Small intestine (tissue), 7 donors: ENCODE data around the gene CAMKK2. TPM values are rescaled to one million over a fixed set of nuclear protein-coding genes. Genes with fewer than 3 reads are reported as not detected.
"Not testable (repeated sequence)": the region's sequence is repeated elsewhere in the genome, so short reads cannot be mapped to it uniquely, and the experiment has no call there.

Experiments used
- DNase-seq, 2 donors: peaks; one replicate each; pipeline versions ENCODE4 v3.0.0 to v3.0.0-alpha.2; 2013
- FAIRE-seq: peaks from 2 replicates; lab custom pipeline; 2012; peaks lifted over from hg19 to GRCh38; lab: Jason Lieb, UNC
- H3K27ac ChIP-seq, 3 donors: one replicate each; pipeline ENCODE4 v1.5.1; 2013; ENCODE audit warnings: low read length in 2 of 3, mild to moderate bottlenecking in 2 of 3, control low read depth in 1 of 3, inconsistent platforms in 1 of 3, low read depth in 1 of 3, moderate library complexity in 1 of 3
- H3K27me3 ChIP-seq, 3 donors: one replicate each; pipeline ENCODE4 v1.6.1; 2013; ENCODE audit warnings: low read length in 3 of 3, inconsistent platforms in 1 of 3; ENCODE audit not compliant: control insufficient read depth in 3 of 3, insufficient read depth in 3 of 3
- H3K36me3 ChIP-seq, 3 donors: one replicate each; pipeline ENCODE4 v1.6.1; 2013; ENCODE audit warnings: low read length in 3 of 3, inconsistent platforms in 1 of 3, low read depth in 1 of 3, mild to moderate bottlenecking in 1 of 3, moderate library complexity in 1 of 3; ENCODE audit not compliant: control insufficient read depth in 3 of 3, insufficient read depth in 2 of 3
- H3K4me1 ChIP-seq, 3 donors: one replicate each; pipeline ENCODE4 v1.6.1; 2013; ENCODE audit warnings: low read length in 2 of 3, inconsistent platforms in 1 of 3, low read depth in 1 of 3, mild to moderate bottlenecking in 1 of 3, moderate library complexity in 1 of 3; ENCODE audit not compliant: control insufficient read depth in 3 of 3, insufficient read depth in 2 of 3
- H3K4me3 ChIP-seq, 3 donors: one replicate each; pipeline ENCODE4 v1.5.1; 2013; ENCODE audit warnings: low read length in 3 of 3, control low read depth in 1 of 3, inconsistent platforms in 1 of 3, low read depth in 1 of 3, mild to moderate bottlenecking in 1 of 3, moderate library complexity in 1 of 3
- H3K9me3 ChIP-seq, 2 donors: one replicate each; pipeline ENCODE4 v1.6.1; 2013; ENCODE audit warnings: low read depth in 1 of 2, low read length in 1 of 2; ENCODE audit not compliant: control insufficient read depth in 2 of 2, insufficient read depth in 1 of 2
- WGBS, 3 donors: extraction: QIAGEN DNeasy Blood & Tissue Kit; methylation state at CpG; one replicate each; pipeline ENCODE4 v1.1.7; 2013; 5-methylcytosine and 5-hydroxymethylcytosine counted together
- polyA plus RNA-seq, 4 donors: library from polyadenylated mRNA; stranded (reverse) in 3 of 4; unstranded in 1 of 4; fragments of 200-250 nt in 3 of 4; fragments of 120-200 nt in 1 of 4; gene quantifications; one replicate each; pipeline versions ENCODE4 v1.2.1 to v1.2.3, GENCODE V29; 2013
- donor health status: healthy with polysubstance abuse.
- donor health status: control.
- donor health status: control.
- donor health status: Bipolar disorder and iron deficiency.
- donor health status: healthy.

Gene CAMKK2
- polyA plus RNA-seq, 4 donors, result 25.4 to 46.5 (median 39.5) TPM

DNA sequence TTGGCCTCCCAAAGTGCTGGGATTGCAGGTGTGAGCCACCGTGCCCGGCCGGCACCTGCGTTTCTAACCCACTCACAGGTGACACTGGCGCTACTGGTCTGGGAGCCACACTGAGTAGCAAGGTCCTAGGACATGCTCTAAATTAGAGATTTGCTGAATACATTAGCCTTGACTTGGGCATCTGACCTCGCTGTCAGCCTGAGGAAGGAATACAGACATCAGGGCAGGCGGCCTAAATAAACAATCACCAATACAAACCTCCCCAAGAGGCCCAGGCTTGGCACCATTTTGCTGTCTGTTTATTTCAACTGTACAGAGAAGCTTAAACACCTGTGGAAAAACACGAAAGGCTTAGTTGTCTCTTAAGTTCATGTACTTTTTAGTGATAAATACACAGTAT, 59.1 kb downstream of the CAMKK2 start:
- peaks cover 0 to 92% (median 3%) of the 10 kb centered on the region in 3 donors for H3K36me3 ChIP-seq
- WGBS, 3 donors, result 86 to 91% (median 89%) methylated on average over 8 of the region's 8 CpGs
- H3K27ac ChIP-seq, result peak overlapping the region in 1 of 3 donors; percentile 93
- FAIRE-seq (no peak), DNase-seq (no peak)
- H3K4me3 ChIP-seq, result no peak overlapping the region
- no peaks in the 10 kb centered on the region for H3K9me3 ChIP-seq
- H3K4me1 ChIP-seq, result peaks cover 0 to 38% (median 0%) of the 10 kb centered on the region in 3 donors
- no peaks in the 10 kb centered on the region for H3K27me3 ChIP-seq

- FAIRE-seq (no peak), DNase-seq (peak in 1 of 2 donors; percentile 89)
- Histone ChIP-seq H3K4me1 (peaks cover 0 to 38% (median 0%) of the 10 kb centered on the region in 3 donors), H3K36me3 (peaks cover 0 to 93% (median 3%) of the 10 kb centered on the region in 3 donors), H3K27me3 (no peaks in the 10 kb centered on the region), H3K9me3 (no peaks in the 10 kb centered on the region), H3K27ac (peak overlapping the region in 1 of 3 donors; percentile 93), H3K4me3 (no peak overlapping the region)
- 65 to 82% (median 66%) methylated on average over 9 of the region's 9 CpGs for WGBS, 3 donors
These were observed 59.7 kb downstream of the CAMKK2 start for GRCh38 chr12:121236776-121237175.

- FAIRE-seq (no peak), DNase-seq (no peak)
- 87 to 92% (median 91%) methylated on average over 11 of the region's 11 CpGs for WGBS, 3 donors
- H3K27me3 ChIP-seq, result no peaks in the 10 kb centered on the region
- no peak overlapping the region for H3K27ac ChIP-seq
- peaks cover 0 to 42% (median 0%) of the 10 kb centered on the region in 3 donors for H3K4me1 ChIP-seq
- H3K9me3 ChIP-seq, result peaks cover 0 to 5% of the 10 kb centered on the region in 2 donors
- no peak overlapping the region for H3K4me3 ChIP-seq
- peaks cover 0 to 96% (median 8%) of the 10 kb centered on the region in 3 donors for H3K36me3 ChIP-seq
These were observed 62.9 kb downstream of the CAMKK2 start for GRCh38 chr12:121233628-121234020.

GRCh38 chr12:121232977-121233627, 63.4 kb downstream of the CAMKK2 start:
- Histone ChIP-seq H3K27me3 (no peaks in the 10 kb centered on the region), H3K4me1 (peaks cover 0 to 42% (median 0%) of the 10 kb centered on the region in 3 donors), H3K9me3 (peaks cover 0 to 5% of the 10 kb centered on the region in 2 donors), H3K36me3 (peaks cover 0 to 92% (median 10%) of the 10 kb centered on the region in 3 donors), H3K27ac (no peak overlapping the region), H3K4me3 (no peak overlapping the region)
- DNase-seq (no peak), FAIRE-seq (no peak)
- whole genome bisulfite sequencing, 3 donors, result 90 to 91% (median 90%) methylated on average over 14 of the region's 14 CpGs

- 89 to 93% (median 89%) methylated on average over 14 to 16 of the region's 16 CpGs for WGBS, 3 donors
- H3K4me3 ChIP-seq, result no peak overlapping the region
- FAIRE-seq, result no peak
- no peaks in the 10 kb centered on the region for H3K27me3 ChIP-seq
- no peak for DNase-seq
- peaks cover 0 to 5% of the 10 kb centered on the region in 2 donors for H3K9me3 ChIP-seq
- H3K36me3 ChIP-seq, result peaks cover 0 to 91% (median 10%) of the 10 kb centered on the region in 3 donors
- peaks cover 0 to 46% (median 0%) of the 10 kb centered on the region in 3 donors for H3K4me1 ChIP-seq
- no peak overlapping the region for H3K27ac ChIP-seq
These were observed 64.3 kb downstream of the CAMKK2 start for GRCh38 chr12:121232163-121232562.

GRCh38 chr12:121230538-121230907, 66.0 kb downstream of the CAMKK2 start:
- no peak overlapping the region for H3K4me3 ChIP-seq
- FAIRE-seq, result no peak
- no peak for DNase-seq
- H3K4me1 ChIP-seq, result peaks cover 0 to 35% (median 0%) of the 10 kb centered on the region in 3 donors
- 86 to 92% (median 86%) methylated on average over 12 of the region's 12 CpGs for WGBS, 3 donors
- H3K27ac ChIP-seq, result peak overlapping the region in 1 of 3 donors; percentile 94
- H3K36me3 ChIP-seq, result peaks cover 0 to 88% (median 12%) of the 10 kb centered on the region in 3 donors
- H3K9me3 ChIP-seq, result peaks cover 0 to 5% of the 10 kb centered on the region in 2 donors
- H3K27me3 ChIP-seq, result no peaks in the 10 kb centered on the region

DNA sequence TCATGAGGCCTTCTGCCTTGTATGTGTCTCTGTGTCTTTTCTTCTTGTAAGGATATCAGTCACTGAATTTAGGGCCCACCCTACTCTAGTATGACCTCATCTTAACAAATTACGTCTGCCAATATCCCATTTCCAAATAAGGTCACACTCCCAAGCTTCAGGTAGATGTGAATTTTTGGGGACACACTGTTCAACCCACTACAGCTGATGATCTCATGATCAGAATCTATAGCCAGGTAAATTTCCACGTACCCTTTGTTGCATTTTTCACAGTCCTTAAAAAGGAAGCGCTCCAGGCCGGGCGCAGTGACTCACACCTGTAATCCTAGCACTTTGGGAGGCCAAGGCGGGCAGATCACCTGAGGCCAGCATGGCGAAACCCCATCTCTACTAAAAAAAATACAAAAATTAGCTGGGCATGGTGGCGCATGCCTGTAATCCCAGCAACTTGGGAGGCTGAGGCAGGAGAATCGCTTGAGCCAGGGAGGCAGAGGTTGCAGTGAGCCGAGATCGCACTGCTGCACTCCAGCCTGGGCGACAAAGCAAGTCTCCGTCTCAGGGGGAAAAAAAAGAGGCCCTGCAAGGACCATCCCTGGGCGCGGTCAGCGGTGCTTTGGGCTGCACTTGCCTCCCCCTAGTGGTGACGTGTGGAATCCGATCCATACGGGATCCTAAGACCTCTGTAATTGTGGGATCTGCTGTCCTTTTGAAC, 66.5 kb downstream of the CAMKK2 start:
- H3K36me3 ChIP-seq, result peaks cover 0 to 86% (median 12%) of the 10 kb centered on the region in 3 donors
- not testable (repeated sequence) for FAIRE-seq, H3K27me3 ChIP-seq, H3K9me3 ChIP-seq, H3K4me3 ChIP-seq
- 32 to 43% (median 42%) methylated on average over 19 of the region's 19 CpGs for WGBS, 3 donors
- peak; percentile 79 to 92 for DNase-seq
- H3K4me1 ChIP-seq, result peaks cover 0 to 35% (median 0%) of the 10 kb centered on the region in 3 donors
- peak overlapping the region in 1 of 3 donors; percentile 94 for H3K27ac ChIP-seq

DNA sequence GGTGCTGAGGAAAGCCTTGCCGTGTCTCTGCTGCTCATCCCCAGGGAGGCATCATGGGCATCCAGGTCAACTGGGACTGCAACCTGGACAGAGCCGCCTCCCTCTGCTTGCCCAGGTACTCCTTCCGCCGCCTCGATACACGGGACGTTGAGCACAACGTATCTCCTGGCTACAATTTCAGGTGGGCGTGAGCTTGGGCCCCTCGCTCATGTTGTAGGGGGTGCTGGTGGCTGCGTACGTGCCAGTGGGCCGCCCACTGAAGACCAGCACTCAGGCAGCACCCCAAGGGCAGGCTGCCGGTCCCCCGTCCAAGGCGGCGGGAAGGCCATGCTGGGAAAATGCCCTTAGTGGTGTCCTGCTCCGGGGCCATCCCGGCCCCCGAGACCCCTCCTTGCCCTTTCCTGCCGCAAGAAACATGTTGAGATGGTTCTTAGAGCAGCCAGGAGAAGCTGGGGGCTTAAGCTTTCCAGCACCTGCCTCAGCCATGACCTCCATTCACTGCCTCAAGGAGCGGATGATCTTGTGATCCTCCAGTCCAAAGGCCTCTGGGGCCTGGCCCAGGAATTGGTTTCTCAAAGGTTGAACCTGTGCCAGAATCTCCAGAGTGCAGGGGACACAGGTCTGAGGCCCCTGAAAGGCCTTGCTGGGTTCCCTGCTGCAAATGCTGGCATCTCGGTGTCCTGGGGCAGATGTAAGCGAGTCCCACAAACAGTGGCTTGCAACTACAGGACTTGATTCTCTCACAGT, 67.4 kb downstream of the CAMKK2 start:
- peaks cover 0 to 5% of the 10 kb centered on the region in 2 donors for H3K9me3 ChIP-seq
- H3K27ac ChIP-seq, result peak overlapping the region in 2 of 3 donors; percentile 46 to 94
- H3K36me3 ChIP-seq, result peaks cover 0 to 86% (median 12%) of the 10 kb centered on the region in 3 donors
- H3K27me3 ChIP-seq, result no peaks in the 10 kb centered on the region
- peaks cover 0 to 35% (median 0%) of the 10 kb centered on the region in 3 donors for H3K4me1 ChIP-seq
- FAIRE-seq, result no peak
- 87 to 95% (median 90%) methylated on average over 24 of the region's 24 CpGs for WGBS, 3 donors
- no peak overlapping the region for H3K4me3 ChIP-seq
- peak; percentile 75 to 83 for DNase-seq
